D721Med (cell line): ENCODE data around the gene LSAMP.
A peak's percentile ranks its signal among the peaks of the same experiment; 100 is the strongest.

ENCODE experiments used
- DNase-seq: peaks from one replicate; pipeline ENCODE4 v3.0.0; 2011; ENCODE audit warnings: low spot score; ENCODE audit not compliant: insufficient read length
- FAIRE-seq: peaks from 2 replicates; lab custom pipeline; 2011; peaks lifted over from hg19 to GRCh38; lab: Jason Lieb, UNC
- TF ChIP-seq, protein P1 (sequence below): IDR thresholded peaks from 2 replicates; pipeline ENCODE4 v1.5.1; 2012; ENCODE audit warnings: mild to moderate bottlenecking, control low read depth; ENCODE audit not compliant: insufficient read depth; ENCODE audit errors: missing control alignments

The LSAMP gene

DNA sequence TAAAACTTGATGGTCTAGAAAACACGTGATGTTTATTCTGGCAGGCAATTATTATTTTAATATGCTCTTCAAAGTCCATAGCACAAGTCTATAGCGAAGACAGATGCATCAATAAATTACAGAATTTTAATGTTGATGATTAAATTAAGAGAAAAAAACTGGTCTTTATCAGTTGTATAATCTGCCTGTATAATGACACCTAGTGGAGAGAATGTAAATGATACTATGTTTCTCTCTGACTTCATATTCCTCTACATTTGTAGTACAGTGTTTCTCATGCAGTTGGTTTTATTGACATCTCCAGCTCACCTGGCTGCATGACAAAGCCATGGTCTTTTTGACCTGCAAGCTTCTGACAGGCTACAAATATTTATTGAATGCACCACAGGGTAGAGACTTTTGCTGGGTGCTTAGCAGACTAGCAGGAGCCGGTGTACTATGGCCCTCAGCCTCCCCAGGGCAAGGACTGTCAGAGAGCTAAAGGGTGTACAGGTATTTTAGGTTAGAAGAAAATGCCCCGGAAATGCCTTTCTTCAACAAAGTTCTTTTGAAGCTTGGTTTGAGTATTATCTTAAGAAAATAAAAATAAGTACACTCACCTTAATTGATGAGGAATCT, 532.1 kb downstream of the LSAMP start:
- TF ChIP-seq, protein P1, sequence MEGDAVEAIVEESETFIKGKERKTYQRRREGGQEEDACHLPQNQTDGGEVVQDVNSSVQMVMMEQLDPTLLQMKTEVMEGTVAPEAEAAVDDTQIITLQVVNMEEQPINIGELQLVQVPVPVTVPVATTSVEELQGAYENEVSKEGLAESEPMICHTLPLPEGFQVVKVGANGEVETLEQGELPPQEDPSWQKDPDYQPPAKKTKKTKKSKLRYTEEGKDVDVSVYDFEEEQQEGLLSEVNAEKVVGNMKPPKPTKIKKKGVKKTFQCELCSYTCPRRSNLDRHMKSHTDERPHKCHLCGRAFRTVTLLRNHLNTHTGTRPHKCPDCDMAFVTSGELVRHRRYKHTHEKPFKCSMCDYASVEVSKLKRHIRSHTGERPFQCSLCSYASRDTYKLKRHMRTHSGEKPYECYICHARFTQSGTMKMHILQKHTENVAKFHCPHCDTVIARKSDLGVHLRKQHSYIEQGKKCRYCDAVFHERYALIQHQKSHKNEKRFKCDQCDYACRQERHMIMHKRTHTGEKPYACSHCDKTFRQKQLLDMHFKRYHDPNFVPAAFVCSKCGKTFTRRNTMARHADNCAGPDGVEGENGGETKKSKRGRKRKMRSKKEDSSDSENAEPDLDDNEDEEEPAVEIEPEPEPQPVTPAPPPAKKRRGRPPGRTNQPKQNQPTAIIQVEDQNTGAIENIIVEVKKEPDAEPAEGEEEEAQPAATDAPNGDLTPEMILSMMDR = peak; percentile 18
- DNase-seq = no peak
- no peak for FAIRE-seq

DNA sequence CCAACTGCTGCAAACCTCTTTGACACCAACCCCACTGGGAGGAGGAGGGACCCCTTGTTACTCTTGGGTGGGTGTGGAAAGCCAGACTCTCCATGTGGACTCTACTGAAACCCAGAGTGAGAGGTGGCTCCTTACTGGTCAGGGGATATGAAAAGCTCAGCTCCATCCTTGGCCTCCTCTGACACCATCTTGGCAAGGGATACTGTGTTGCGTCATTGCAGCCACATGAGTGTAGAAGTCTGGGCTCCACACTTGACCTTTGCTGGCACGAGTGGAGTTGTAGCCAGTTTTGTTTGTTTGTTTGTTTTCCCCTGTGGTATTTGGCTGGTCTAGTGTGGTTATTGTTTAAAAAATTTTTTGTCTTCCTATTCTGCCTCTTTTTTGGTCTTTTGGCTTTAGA, 532.9 kb downstream of the LSAMP start:
- no peak for DNase-seq
- TF ChIP-seq, protein P1 = no peak
- no peak for FAIRE-seq

DNA sequence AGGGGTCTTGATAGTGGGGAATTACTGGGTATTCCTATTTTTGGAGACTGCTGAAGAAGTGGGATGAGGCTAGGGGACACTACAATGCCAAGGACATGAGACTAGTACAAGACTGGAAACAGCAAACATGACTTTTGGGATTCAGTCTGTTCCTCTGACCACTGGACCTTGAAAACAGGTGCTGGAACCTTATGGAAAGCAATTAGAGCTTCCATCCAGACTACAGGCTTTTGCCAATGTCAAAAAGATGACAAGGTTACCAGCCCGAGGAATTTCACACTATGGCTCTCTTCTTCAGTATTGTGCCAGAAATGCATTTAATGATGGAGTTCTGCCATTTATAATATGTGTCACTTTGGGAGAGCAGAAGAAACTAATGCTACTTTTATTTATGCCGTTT, 539.4 kb downstream of the LSAMP start:
- TF ChIP-seq, protein P1 = no peak
- DNase-seq = no peak
- FAIRE-seq = no peak

DNA sequence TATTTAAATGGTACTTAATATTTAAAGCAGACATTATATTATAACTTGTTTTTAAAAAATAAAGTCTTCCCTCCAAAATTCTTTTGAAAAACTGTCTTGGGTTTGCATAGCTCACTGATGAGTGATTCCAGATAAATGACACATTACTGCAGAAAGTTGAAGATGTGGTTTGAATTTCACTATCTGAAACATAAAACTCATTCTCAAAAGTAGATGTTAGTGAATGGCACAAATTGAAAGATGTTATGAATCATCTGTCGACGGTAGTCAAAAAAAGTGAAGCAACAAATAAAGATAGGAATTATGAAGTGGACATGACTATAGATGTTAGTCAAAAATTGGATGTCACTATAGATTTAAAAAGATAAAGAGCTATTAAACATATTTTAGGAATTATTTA, 541.4 kb downstream of the LSAMP start:
- DNase-seq = no peak
- TF ChIP-seq, protein P1 = no peak

DNA sequence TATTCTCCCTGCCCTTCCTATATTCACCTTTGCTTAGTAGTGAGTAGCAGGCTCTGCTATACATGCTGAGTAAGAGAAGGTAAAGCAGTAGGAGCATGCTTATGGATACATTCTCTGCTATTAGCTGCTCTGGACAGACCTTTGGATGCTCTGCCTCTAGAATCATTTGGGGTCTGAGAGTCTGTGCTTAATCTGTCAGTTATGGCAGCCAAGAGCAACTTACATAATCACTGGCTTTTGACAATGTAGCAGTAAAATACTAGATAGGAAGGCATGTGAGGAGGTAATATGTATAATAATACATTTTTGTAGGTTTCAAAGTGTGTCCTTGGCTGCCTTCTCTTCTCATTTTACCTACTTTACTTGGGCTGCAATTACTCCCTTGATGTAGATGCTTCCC, 544.3 kb downstream of the LSAMP start:
- no peak for FAIRE-seq
- DNase-seq = no peak
- TF ChIP-seq, protein P1 = no peak

More for the DNA sequence above, 541.4 kb downstream of the LSAMP start:
- FAIRE-seq = no peak

DNA sequence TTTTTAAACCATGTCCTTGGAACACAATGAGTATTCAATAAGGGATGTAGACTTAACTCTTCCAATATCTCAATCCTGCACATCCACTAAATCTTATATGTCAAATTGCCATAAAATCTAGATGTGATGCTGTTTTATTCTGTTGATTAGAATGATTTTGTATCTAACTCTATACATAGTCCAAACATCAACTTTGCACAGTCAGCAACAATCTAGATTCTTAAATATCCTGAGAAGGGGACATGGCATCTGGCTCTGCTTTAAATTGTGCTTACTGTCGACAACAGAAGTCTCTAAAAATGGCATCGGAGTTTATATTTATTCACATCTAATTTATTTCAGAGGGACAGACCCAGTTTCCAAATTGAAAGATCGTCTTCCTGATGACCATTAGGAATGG, 545.8 kb downstream of the LSAMP start:
- TF ChIP-seq, protein P1 = no peak
- FAIRE-seq (no peak), DNase-seq (no peak)

DNA sequence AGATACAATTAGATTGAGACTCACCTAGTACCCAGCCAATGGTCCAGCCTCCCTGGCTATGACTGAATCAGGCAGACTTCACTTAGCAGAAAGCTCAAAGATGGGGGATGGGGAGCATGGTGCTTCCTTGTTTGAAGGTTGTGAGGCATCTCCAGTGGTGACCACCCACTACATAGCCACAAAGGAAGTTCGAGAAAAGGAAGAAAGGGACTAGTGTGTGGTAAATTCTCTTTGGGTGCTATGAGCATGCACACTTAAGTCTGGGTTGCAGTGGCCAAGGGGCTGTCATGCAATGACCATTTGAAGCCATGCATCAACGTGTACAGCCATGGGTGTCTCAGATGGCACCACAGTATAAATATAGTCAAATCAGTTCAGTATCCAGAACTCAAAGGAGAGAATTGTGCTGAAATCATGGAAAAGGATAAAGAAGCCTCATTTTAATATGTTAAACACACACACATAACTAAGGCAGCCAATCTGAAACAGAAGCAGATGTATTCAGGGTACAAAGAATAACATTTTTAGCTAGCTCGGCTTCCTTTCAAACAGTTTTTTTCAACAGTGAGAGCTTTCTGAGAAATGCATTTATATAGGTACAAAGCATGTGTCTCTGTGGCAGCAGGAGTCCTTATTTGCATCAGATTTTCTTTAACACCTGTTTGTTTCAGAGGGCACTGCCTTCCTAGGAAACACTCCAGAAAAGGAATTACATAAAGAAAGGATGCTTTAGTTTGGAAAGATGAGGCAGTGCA, 546.5 kb downstream of the LSAMP start:
- FAIRE-seq (no peak), DNase-seq (no peak)
- TF ChIP-seq, protein P1 = no peak
